Inflammatory macrophage treated with lipopolysaccharide for 1 hour (primary cell): Measurements from ENCODE around the gene ISYNA1.
"Not testable (repeated sequence)": the region's sequence is repeated elsewhere in the genome, so short reads cannot be mapped to it uniquely, and the experiment has no call there.

Experiments
- DNase-seq, 2 donors: peaks; one replicate each; pipeline ENCODE4 v3.0.0-alpha.2; 2020 to 2022

ISYNA1 gene

DNA sequence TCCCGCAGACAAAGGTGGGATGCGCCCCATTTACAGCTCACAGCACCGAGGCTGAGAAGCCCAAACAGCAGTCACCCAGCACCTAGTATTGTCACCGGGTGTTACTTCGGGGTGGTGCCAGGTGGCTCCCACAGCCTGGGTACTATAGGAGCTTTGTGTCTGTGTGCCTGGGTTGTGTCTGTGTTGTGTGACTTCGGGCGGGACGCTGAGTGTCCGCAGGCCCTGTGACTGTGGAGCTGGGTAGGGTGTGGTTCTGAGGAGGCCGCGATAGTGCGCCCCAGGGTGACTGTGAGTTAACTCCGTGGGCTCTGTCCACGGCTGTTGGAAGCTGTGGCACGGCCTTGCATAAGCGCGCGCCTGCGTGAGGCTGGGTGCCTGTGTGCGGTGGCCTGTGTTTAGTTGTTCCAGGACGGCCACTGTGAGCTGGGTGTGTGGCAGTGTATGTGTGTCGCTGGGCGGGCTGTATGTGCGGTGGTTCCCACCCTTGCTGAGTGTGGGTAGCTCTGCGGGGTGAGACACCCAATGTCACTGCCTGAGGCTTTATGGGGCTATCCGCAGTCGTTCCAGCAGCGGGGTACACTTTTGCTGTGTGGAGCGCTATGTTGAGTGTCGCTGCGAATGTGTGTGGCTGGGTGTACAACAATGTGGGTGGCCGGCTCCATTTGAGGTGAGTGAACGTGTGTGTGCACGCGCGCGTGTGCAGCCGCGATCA, 19.3 kb downstream of the ISYNA1 start:
- peak; percentile 30 to 34 for DNase-seq

DNA sequence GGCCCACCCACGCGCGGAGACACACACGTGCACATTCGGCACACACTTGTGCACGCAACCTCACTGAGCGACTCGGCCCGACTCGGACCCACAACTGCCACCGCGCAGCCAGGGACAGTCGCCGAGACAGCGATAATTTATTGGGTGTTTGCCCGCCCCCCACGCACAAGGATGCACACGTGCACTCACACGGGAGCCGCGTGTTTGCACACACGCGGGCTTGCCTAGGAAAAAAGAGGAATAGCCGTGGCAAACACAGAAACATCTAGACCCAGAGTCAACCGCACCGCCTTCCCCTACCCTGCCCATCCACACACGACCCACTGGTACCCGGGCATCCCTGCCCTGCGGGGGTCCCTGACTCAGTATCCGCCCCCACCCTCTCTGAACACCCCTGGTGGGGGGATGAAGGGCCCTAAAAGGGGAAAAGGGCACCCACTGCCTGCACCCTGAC, 19.9 kb downstream of the ISYNA1 start:
- peak; percentile 23 to 24 for DNase-seq

DNA sequence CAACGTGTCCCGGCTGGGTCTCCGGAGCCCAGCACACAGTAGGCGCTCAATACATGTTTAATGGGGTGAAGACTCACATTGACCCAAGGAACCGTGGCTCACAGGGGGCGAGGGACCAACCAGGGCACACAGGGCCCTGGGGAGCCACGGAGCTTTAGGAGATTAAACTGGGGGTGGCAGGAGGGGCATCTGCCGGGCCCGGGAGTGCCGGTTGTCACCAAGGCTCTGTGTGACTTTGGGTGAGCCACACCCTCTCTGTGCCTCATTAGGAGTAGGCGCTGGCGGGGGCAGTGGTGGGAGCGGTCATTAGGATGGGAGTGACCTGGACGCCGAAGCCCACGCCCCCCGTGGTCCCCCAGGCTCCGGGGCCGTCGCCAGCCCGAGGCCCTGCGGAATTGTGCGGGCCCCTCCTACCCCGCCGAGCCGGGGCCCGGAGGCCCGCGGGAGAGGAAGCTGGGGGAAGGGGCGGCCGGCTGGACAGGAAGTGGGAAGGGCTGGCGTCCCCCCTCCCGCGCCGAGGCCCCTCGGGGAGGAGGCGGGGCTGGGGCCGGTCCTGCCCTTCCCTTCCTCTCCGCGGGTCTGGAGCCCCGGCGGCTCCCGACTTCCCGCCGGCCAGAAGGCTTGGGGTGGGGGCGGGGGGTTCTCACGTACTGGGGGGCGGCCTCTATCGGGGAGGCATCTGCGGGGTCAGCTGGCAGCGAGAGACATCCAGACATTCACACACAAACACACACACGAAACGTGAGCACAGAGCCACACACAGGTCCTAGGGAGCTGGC, 20.5 kb downstream of the ISYNA1 start:
- peak in 1 of 2 donors; percentile 29 for DNase-seq

DNA sequence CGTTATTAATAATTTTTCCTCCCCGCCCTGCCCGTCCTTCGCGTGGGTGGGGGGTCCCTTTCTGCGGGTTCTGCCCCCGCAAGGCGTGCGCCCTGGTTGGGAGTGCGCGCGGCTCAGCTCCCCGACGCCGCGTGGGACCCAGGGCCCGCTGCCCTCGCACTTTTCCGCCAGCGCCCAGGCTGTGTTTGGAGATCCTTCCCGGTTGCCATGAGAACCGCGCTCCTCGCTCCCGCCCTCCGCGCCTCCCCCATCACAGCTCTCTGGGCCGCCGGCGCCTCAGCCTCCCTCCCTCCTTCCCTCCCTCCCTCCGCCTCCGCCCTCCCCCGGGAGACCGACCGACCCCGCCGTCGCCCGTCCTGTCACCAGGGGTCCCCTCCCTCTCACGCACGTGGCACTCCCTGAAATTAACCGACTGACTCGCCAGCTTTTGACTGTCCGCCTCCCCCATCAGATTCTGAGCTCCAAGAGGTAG, 21.1 kb downstream of the ISYNA1 start:
- DNase-seq: peak; percentile 50 to 60

DNA sequence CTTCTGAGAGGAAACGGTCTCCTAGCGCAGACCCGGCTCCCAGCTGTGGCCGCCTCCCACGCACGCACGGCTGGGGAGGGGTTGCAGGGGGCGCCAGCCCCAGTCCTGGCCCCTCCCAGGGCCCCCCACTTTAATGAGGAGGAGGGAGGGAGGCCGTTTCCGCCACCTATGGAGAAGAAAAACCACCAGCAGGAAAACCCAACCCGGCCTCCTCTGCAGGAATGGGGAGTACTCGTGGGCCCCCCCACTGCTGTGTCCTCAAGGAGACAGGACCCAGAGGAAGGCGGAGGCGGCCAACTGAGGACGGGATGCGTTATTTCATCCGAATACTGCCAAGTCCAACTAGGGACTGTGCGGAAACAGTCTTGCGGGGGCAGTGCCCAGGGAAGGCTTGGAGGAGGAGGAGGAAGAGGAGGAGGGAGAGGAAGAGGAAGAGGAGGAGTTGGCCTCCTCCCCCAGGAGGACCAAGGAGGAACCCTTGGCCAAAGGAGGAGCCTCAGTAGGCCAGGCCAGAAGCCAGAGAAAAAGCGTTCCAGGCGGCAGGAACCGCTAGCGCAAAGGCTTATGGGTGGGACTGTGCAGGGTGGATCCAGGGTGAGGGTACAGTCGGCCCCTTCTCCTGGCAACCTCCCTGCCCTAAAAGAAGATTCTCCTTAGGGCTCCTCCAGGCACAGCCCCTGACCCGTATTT, 22.6 kb downstream of the ISYNA1 start:
- DNase-seq: peak; percentile 69 to 83

DNA sequence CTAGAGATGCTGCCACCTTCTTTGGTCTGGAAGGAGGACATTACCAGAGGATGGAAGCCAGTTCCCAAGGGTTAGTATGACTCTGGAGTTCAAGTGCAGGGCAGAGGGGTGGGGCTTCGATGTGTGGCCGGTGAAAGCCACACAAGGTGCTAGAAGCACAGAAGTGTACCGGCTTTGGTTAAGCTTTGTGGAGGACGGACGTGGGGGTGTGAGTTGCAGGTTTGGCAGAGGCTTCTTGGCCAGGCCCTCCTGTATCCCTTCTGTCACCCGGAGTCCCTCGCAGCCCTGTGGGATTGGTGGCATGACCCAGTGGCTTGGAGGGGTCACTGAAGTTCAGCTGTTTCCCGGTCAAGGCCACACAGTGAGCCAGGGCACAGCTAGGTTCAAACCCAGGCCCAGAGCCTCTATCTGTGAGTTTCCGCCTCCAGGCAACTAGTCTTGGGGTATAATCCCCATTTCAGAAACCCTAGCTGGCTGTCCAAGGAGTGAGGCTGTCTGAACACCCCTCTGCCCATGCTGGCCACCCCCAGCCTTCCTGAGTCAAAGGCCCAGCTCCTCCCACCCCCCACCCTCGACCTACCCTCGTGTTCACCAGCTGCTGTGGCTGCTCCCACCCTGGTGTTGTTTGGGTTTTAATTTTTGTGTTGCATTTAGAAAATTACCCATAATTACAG, 23.3 kb downstream of the ISYNA1 start:
- no peak for DNase-seq

DNA sequence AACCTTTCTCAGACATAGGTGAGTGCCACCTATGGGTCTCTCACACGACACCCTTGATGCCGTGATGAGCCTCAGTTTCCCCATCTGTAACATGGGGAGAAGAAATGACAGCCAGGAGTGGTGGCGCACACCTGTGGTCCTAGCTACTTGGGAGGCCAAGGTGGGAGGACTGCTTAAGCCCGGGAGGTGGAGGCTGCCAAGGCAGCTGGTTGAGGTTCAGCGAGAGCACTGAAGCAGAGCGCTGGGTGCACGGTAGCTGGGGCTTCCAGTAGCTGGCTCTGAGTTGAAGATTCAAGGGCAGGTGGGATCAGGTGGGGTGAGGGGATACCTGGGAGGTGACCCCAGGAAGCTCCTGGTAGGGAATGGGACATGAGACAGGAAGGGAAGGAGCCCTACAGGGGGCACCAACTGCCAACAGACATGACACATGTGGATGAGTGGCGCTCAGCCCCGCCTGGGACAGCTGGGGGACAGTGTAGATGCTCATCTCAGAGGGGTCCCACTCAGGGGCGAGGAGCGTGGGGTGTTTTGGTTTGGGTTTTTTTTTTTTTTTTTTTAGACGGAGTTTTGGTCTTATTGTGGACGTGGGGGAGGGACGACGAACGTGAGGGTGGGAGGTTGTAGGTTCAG, 25.2 kb downstream of the ISYNA1 start:
- DNase-seq: no peak

DNA sequence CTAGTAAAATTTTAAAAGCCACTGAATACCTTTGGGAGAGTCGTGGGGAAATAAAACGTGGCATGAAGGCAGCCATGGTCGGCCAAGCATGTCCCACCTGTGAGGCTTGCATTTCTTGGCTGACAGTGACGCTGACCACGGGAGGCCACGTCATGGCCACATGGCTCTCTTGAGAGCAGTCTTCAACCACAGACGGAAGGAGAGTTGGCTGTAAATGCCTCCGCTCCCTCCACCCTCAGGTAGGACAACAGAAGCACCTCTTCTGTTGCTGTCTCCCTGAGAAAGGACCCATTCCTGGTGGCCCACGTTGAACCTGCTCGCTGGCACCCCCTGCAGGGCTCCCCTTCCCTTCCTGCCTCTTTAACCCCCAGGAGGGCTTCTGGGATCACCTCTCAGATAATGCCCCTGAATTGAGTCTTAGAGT, 29.9 kb downstream of the ISYNA1 start:
- DNase-seq: peak in 1 of 2 donors; percentile 70

DNA sequence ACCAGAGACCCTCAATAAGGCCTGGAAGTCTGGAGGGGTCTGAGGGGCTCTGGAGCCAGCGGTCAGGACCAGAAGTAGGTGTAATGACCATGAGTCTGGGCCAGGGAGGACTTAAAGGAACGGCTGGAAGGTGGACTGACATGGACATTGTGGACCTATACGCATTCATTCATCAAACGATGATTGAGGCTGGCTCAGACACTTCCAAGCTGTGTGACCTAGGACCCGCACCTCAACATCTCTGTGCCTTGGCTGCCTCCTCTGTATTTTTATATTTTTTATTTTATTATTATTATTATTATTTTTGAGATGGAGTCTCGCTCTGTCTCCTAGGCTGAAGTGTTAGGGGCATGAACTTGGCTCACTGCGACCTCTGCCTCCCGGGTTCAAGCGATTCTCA, 31.2 kb downstream of the ISYNA1 start:
- DNase-seq: no peak

DNA sequence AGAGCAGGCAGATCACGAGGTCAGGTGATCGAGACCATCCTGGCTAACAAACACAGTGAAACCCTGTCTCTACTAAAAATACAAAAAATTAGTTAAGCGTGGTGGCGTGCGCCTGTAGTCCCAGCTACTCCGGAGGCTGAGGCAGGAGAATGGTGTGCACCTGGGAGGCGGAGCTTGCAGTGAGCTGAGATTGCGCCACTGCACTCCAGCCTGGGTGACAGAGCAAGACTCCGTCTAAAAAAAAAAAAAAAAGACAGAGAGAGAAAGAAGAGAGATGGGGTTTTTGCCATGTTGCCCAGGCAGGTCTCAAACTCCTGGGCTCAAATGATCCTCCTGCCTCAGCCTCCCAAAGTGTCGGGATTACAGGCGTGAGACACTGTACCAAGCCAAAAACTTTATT, 32.2 kb downstream of the ISYNA1 start:
- DNase-seq: not testable (repeated sequence)

DNA sequence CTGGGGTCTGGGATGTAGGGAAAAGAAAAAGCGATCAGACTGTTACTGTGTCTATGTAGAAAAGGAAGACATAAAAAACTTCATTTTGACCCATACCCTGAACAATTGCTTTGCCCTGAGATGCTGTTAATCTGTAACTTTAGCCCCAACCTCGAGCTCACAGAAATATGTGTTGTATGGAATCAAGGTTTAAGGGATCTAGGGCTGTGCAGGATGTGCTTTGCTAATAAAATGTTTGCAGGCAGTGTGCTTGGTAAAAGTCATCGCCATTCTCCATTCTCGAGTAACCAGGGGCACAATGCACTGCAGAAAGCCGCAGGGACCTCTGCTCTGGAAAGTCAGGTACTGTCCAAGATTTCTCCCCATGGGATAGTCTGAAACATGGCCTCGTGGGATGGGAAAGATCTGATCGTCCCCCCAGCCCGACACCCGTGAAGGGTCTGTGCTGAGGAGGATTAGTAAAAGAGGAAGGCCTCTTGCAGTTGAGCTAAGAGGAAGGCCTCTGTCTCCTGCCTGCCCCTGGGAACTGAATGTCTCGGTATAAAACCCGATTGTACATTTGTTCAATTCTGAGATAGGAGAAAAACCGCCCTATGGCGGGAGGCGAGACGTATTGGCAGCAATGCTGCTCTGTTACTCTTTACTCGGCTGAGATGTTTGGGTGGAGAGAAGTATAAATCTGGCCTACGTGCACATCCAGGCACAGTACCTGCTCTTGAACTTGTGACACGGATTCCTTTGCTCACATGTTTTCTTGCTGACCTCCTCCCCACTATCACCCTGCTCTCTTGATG, 35.3 kb downstream of the ISYNA1 start:
- DNase-seq: not testable (repeated sequence)

DNA sequence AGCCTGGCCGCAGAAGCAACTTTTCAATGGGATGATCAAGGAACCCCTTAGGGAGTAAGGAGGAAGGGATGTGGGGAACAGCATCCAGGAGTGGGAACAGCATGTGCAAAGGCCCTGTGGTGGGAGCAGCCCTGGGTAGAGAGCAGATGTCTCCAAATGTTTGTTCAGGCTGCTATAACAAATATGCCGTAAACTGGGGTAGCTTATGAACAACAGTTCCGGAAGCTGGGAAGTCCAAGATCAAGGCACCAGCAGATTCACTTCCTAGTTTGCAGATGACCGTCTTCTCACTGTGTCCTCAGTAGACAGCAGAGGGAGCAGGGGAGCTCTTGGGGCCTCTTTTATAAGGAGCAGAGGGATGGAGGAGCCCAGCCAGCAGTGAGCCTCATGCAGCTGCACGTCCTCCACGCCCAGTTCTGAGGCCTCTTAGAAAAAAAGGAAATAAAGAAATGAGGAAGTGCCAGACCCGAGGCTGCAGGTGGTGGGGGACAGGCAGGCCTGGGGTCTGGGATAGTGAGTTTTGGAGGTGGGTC, 36.3 kb downstream of the ISYNA1 start:
- peak; percentile 90 to 95 for DNase-seq

DNA sequence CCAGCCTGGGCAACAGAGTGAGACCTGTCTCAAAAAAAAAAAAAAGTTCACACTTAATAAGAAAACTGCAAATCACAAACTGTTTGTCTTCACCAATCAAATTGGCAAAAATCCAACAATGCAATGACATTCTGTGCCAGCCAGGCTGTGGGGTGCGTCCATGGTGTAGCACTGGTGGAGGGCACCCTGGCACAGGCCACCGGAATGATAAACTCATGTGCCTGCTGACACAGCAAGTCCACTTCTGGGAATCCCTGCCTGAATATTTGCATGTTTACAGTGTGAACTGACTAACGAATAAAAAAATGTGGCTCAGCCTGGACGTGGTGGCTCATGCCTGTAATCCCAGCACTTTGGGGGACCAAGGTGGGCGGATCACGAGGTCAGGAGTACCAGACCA, 38.9 kb downstream of the ISYNA1 start:
- DNase-seq: peak; percentile 59 to 66

DNA sequence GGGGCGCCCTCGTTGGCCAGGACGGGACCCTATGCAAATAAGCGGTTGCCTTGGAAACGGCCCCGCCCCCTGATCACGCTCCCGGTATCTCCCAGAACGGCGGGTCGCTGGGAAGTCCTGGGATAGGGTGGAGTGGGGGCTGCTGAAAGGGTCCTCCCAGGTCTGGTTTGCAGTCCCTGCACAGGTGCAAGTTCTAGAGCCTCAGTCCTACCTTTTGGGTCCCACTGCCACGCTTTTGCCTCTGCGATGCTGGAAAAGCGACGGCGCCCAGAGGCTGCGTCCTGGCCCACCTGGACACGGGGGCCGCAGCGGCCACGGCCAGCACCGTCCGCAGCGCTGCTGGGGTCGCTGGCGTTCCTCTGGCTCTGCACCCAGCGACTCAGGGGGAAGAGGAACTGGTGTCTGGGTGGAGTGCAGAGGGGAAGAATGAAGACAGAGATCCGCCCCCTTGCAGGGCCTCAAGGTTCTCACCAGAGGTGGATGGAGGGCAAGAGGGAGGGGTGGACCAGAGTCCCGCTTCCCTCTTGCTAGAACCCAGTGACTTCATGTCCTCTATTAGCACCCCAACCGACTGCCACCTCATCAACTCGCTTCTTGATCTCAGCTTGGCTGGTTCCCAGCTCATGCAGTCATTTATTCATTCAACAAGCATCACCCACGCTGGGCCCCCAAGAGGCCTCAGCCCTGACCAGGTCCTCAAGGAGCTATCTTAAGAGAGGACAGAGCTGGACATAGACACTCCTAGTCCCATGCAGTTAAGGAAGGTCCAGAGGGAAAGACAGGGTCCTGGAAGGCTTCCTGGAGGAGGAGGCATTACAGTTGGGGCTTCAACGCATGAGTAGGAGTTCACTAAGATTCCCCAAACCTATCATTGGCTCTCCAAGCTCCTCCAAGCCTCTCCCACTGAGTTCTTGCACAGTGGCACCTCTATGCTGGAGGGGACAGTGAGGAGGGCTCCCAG, 40.4 kb downstream of the ISYNA1 start, which contains the start of gene LRRC25:
Gene LRRC25 (minus strand): TSS at position 381 of the 961 bp plus-strand sequence. CDS start 659 bp downstream, outside the sequence.
- DNase-seq: peak; percentile 70 to 78

DNA sequence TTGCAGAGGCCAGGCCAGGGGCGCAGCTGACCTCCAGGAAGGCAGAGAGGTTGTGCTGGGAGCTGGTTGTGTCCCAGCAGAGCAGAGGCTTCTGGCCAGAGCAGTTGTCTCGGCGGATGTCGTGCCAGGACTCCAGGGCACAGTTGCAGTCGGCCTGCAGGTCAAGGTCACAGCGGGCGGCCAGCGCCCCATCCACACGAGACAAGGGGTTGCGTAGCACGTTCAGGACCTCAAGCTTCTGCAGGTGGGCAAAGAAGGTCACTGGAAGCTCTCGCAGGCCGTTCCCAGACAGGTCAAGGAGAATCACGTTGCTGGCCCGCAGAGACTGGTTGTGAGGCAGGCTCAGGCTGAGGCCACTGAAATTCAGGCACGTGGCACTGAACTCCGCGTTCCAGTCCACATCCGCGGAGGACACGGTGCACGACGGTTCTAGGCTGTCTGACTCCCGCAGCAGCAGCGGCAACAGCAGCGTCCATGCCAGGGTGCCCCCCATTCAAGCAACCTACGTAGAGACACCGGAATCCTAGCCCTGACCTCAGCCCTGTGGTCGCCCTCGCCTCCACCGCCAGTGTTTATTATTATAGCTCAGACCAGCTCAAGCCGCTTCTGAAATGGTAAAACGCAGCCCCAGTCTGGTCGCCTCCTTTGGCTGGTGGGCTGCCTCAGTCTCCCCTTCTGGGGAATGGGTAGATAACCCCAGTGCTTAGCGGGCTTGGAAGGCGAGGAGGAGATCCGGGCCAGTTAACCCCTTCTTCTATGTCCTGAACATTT, 41.3 kb downstream of the ISYNA1 start:
- DNase-seq: no peak

DNA sequence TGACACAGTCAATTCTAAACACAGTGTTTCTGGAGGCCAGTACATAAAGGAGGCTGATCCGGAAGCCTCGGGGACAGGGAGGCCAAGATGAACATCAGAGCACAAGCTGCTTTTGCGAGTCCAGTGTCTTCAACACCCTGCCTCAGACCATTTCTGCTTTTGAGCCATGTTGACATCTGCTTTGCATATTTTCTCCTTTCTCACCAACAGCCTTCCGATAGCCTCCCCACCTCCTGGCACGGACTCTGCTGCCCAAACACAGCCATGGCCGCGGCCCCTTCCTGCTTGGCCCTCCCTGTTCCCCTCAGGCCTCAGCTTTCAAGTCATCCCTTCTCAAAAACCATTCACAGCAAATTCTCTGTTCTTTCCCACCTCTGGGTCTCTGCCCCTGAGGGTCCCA, 44.1 kb downstream of the ISYNA1 start:
- peak; percentile 84 to 86 for DNase-seq

DNA sequence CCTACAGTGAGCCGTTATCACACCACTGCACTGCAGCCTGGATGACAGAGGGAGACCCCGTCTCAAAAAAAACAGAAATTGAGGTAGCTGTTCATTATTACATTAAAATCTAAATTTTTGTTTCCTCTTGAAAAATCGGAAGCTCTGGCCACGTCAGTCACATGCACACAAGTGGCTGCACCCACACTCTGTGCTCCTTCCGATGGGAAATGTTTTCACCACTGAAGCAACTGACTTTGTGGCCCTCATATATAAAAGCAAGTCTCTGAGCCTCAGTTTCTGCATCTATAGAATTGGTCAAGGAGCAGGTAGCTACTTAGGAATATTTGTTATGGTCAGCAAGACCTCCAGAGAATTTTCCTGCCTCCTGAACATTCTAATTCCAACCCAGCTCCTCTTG, 45.0 kb downstream of the ISYNA1 start:
- peak; percentile 67 to 72 for DNase-seq

DNA sequence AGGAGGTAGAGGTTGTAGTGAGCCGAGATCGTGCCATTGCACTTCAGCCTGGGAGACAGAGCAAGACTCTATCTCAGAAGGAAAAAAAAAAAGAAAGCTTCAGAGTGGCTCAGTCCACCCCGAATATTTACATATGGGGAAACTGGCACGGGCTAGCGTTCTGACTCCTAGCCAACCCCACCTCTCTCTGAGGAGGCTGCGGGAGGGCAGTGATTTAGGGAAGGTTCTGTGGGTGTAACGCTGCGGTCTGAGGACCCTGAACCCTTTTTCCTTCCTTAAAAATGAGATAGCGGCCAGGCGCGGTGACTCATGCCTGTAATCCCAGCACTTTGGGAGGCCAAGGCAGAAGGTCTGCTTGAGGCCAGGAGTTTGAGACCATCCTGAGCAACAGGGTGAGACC, 45.5 kb downstream of the ISYNA1 start:
- DNase-seq: peak; percentile 91 to 92

DNA sequence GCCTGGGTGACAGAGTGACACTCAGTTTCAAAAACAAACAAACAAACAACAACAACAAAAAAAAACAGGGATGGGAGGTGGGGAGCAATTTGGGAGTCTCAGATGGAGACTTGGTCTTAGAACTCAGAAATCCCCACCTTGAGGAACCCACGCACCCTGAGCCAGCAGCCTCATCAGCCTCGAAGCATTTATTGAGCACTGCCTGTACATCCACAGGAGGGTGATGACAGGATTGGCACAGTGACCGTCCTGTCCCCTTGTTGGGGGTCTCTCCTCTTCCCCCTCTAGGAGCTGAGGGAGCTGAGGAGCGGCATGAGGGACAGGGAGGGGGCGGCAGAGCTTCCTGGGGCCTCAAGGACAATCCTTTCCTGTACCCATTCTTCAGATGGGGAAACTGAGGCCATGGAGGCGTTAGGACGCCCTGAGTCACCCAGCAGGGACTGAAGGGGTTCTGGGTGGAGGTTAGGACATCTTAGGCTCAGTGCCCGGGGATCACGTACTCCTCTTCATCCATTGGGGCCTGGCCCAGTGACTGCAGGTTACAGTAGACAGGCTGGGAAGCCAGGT, 46.3 kb downstream of the ISYNA1 start:
- no peak for DNase-seq
